ENCODE data around the gene RGS17. TPM values are rescaled to one million over a fixed set of nuclear protein-coding genes. Genes with fewer than 3 reads are reported as not detected.

The RGS17 gene, protein sequence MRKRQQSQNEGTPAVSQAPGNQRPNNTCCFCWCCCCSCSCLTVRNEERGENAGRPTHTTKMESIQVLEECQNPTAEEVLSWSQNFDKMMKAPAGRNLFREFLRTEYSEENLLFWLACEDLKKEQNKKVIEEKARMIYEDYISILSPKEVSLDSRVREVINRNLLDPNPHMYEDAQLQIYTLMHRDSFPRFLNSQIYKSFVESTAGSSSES
- 1 to 10 TPM in 1 of 4 donors, under 1 TPM in 2, not detected in 1; 0.88 to 4.8 (median 0.91) TPM for total RNA-seq

DNA sequence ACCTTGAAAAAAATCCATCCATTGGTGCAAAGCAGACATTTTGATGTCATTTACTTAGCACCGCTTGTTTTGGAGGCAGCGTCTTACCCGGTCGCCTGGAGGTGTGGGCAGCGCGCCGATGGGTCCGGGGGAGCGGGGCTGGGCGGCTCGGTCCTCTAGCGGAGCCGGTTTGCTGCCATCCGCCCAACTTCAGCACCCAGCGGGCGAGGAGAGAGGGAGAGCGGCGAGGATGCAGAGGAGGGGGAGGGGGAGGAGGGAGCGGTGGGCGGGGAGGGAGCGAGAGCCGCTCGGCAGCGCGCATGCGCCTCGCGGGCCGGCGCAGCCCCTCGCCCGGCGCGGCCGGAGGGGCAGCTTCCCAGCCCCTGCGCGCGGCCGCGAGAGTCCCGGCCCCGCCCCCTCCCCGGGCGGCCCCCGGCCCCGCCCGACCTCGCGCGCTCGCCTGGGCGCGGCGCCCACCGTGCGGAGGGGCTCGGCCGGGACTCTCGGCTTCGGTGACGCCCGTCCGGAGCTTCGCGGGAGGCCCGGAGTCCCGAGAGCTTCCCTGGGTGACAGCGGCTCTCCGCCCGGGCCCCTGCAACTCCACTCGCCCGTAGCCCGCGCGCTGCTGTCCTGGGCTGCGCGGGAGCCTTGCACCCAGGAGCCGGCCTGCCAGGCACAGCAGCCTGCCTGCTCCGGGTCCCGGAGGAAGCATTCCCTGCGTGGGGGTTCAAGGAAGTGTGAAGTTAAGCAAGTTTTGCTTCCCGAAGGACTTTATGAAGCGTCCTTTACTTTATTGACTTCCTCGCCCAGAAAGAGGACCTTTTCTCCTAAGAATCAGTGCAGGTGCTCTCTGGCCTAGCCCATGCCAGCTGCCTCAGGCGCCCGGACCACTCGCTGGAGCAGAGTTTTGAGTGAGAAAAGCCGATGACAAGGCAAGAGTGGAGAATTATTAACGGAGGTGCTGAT lies at the start of gene RGS17:
Gene RGS17, minus strand, starts transcription at position 246 of the 945 bp plus-strand sequence. CDS start 87,264 bp downstream, outside the sequence.
- Histone ChIP-seq H3K9me3 (no peaks in the 10 kb centered on the region), H3K27me3 (peaks cover 0 to 4% of the 10 kb centered on the region in 2 donors), H3K4me1 (peaks cover 0 to 5% of the 10 kb centered on the region in 2 donors), H3K4me3 (peak within 1 kb of the TSS; percentile 52), H3K36me3 (no peaks in the 10 kb centered on the region), H3K27ac (peak within 1 kb of the TSS; percentile 80)
- DNase-seq: peak; percentile 47 to 50
- intact Hi-C loops (cut with DNase I; ENCODE audit: low total_unique reads): no loop called here
- TF ChIP-seq, protein P1, sequence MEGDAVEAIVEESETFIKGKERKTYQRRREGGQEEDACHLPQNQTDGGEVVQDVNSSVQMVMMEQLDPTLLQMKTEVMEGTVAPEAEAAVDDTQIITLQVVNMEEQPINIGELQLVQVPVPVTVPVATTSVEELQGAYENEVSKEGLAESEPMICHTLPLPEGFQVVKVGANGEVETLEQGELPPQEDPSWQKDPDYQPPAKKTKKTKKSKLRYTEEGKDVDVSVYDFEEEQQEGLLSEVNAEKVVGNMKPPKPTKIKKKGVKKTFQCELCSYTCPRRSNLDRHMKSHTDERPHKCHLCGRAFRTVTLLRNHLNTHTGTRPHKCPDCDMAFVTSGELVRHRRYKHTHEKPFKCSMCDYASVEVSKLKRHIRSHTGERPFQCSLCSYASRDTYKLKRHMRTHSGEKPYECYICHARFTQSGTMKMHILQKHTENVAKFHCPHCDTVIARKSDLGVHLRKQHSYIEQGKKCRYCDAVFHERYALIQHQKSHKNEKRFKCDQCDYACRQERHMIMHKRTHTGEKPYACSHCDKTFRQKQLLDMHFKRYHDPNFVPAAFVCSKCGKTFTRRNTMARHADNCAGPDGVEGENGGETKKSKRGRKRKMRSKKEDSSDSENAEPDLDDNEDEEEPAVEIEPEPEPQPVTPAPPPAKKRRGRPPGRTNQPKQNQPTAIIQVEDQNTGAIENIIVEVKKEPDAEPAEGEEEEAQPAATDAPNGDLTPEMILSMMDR (IDR thresholded peaks at IDR 0.05): no peak
- TF ChIP-seq POLR2A (IDR thresholded peaks at IDR 0.05): no peak

DNA sequence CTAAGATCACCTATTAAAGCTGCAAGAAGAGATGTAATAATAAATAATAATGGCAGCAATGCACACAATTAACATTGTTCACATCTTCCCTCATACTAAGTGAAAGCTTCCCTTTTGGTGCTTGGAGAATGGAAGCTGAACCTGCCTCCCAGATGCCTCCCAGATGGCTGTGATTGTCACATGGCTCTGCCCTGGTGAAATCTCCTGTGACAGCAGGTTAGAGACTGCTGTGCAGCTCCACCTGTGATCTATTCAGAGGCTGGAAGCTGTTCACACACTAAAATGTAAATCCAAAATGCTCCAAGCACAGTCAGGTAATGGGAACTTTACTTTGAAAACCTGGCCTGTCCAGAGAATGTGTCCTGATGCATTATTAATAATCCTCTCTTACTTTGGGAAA lies 41.7 kb upstream of the RGS17 start:
- no peak for DNase-seq
- no peaks in the 10 kb centered on the region for H3K4me1 ChIP-seq
- H3K27ac ChIP-seq: no peak overlapping the region
- no peaks in the 10 kb centered on the region for H3K9me3 ChIP-seq
- no peak overlapping the region for H3K4me3 ChIP-seq
- H3K36me3 ChIP-seq: no peaks in the 10 kb centered on the region
- TF ChIP-seq, protein P1 (IDR thresholded peaks at IDR 0.05): no peak
- no peak for TF ChIP-seq POLR2A (IDR thresholded peaks at IDR 0.05)
- H3K27me3 ChIP-seq: no peaks in the 10 kb centered on the region
- intact Hi-C loops (cut with DNase I; ENCODE audit: low total_unique reads): no loop called here

DNA sequence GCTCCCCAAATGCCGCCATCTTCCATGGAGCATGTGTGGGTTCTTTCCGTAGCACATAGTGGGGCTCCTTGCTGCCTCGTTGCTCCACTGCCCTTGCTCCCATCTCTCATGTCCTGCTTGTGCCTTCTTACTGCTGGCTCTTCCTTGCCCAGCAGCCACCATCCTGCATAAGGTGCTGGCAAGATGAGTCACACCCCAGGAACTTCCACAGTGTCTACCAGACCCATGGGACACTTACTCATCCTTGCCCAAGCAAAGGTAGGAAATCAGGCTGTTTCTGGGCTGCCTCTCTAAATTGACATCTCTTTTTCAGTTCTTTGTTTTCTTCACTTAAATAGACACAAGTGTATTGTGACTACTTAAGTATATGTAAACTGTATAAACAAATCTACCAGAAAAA lies 39.4 kb upstream of the RGS17 start:
- no peak overlapping the region for H3K27ac ChIP-seq
- H3K27me3 ChIP-seq: no peaks in the 10 kb centered on the region
- TF ChIP-seq, protein P1 (IDR thresholded peaks at IDR 0.05): no peak
- TF ChIP-seq POLR2A (IDR thresholded peaks at IDR 0.05): no peak
- intact Hi-C loops (cut with DNase I; ENCODE audit: low total_unique reads): no loop called here
- H3K4me3 ChIP-seq: no peak overlapping the region
- no peaks in the 10 kb centered on the region for H3K9me3 ChIP-seq
- no peaks in the 10 kb centered on the region for H3K36me3 ChIP-seq
- no peak for DNase-seq
- H3K4me1 ChIP-seq: no peaks in the 10 kb centered on the region

DNA sequence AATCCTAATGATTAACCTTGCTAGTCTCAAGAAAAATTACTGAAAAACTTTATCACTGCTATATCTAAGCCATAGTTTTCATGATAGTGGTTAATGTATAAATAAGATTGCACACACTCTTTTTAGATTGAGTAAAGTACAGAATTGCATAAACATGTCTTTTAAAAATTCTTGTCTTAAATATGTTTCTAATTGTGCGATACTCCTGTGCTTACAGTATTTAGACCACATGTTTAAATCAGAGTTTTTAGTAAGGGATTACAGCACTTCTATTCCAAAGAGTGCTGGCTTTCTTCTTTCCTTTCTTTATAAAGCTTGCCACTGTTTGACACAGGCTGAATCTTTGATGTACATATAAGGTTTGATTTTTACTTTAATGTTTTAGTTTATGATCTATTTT lies 36.8 kb upstream of the RGS17 start:
- DNase-seq: no peak
- Histone ChIP-seq H3K4me1 (no peaks in the 10 kb centered on the region), H3K4me3 (no peak overlapping the region), H3K36me3 (no peaks in the 10 kb centered on the region), H3K9me3 (no peaks in the 10 kb centered on the region), H3K27me3 (no peaks in the 10 kb centered on the region), H3K27ac (no peak overlapping the region)
- intact Hi-C loops (cut with DNase I; ENCODE audit: low total_unique reads): no loop called here
- TF ChIP-seq POLR2A (IDR thresholded peaks at IDR 0.05): no peak
- TF ChIP-seq, protein P1 (IDR thresholded peaks at IDR 0.05): no peak

Measured in uterus (tissue), 4 donors.